Measurements from ENCODE around the gene FMO1. TPM values are rescaled to one million over a fixed set of nuclear protein-coding genes. Genes with fewer than 3 reads are reported as not detected.

Gene FMO1
- total and polyA plus RNA-seq, 2 of the 8 experiments (the other 6 are each of a cell fraction or from before 2014, with no cell fraction given), result 0.11 TPM; not detected in 1

GRCh38 chr1:171313835-171314320 lies 65.6 kb downstream of the FMO1 start, which contains the start of gene FMO4 (continued):
- TF ChIP-seq CHD7 (IDR thresholded peaks at IDR 0.05; ENCODE audit: insufficient replicate concordance, low read length) (no peak), JUND (IDR thresholded peaks at IDR 0.05; ENCODE audit: low read length) (no peak), CBX8 (IDR thresholded peaks at IDR 0.05; ENCODE audit: borderline replicate concordance, low read depth, low read length) (no peak), SRF (IDR thresholded peaks at IDR 0.05; ENCODE audit: low read depth, low read length) (no peak), BACH1 (IDR thresholded peaks at IDR 0.05; ENCODE audit: low read length) (no peak)
- TF ChIP-seq, protein P1, sequence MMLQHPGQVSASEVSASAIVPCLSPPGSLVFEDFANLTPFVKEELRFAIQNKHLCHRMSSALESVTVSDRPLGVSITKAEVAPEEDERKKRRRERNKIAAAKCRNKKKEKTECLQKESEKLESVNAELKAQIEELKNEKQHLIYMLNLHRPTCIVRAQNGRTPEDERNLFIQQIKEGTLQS (IDR thresholded peaks at IDR 0.05; ENCODE audit: insufficient read depth, low read depth, low read length), result no peak

Data from H1 (cell line).